ENCODE results near the gene PRLR.

PRLR gene

GRCh38 chr5:35182910-35183535, 47.3 kb downstream of the PRLR start:
- peak; percentile 50 for TF ChIP-seq RAD21 (IDR thresholded peaks at IDR 0.05; ENCODE audit: low read depth)
- no peak for TF ChIP-seq EP300 (IDR thresholded peaks at IDR 0.05; ENCODE audit: borderline replicate concordance)

- no peak for TF ChIP-seq REST (IDR thresholded peaks at IDR 0.05; ENCODE audit: low read depth)
- no peak for TF ChIP-seq CEBPB (IDR thresholded peaks at IDR 0.05)
- TF ChIP-seq CREB1 (IDR thresholded peaks at IDR 0.05; ENCODE audit: low read depth): no peak
Measured at GRCh38 chr5:35182486-35182885, 47.8 kb downstream of the PRLR start.

GRCh38 chr5:35180046-35180445, 50.2 kb downstream of the PRLR start:
- TF ChIP-seq TCF12 (IDR thresholded peaks at IDR 0.05; ENCODE audit: low read depth) (no peak), ZBTB7A (IDR thresholded peaks at IDR 0.05; ENCODE audit: low read depth) (no peak), NFIC (IDR thresholded peaks at IDR 0.05) (no peak), EP300 (IDR thresholded peaks at IDR 0.05; ENCODE audit: borderline replicate concordance) (no peak), REST (IDR thresholded peaks at IDR 0.05; ENCODE audit: low read depth) (no peak), RAD21 (IDR thresholded peaks at IDR 0.05; ENCODE audit: low read depth) (no peak)

GRCh38 chr5:35177783-35178182, 52.5 kb downstream of the PRLR start:
- no peak for TF ChIP-seq TAF1 (IDR thresholded peaks at IDR 0.05; ENCODE audit: low read depth)
- no peak for TF ChIP-seq NFIC (IDR thresholded peaks at IDR 0.05)
- no peak for TF ChIP-seq REST (IDR thresholded peaks at IDR 0.05; ENCODE audit: low read depth)
- TF ChIP-seq FOXM1 (IDR thresholded peaks at IDR 0.05; ENCODE audit: borderline replicate concordance, low read depth): no peak
- no peak for TF ChIP-seq MAX (IDR thresholded peaks at IDR 0.05)
- no peak for TF ChIP-seq EGR1 (IDR thresholded peaks at IDR 0.05)
- TF ChIP-seq YY1 (IDR thresholded peaks at IDR 0.05; ENCODE audit: low read depth): no peak
- TF ChIP-seq TEAD4 (IDR thresholded peaks at IDR 0.05): no peak
- no peak for TF ChIP-seq EP300 (IDR thresholded peaks at IDR 0.05; ENCODE audit: borderline replicate concordance)
- TF ChIP-seq ZBTB7A (IDR thresholded peaks at IDR 0.05; ENCODE audit: low read depth): no peak
- no peak for TF ChIP-seq RAD21 (IDR thresholded peaks at IDR 0.05; ENCODE audit: low read depth)
- no peak for TF ChIP-seq TCF12 (IDR thresholded peaks at IDR 0.05; ENCODE audit: low read depth)
- TF ChIP-seq USF1 (IDR thresholded peaks at IDR 0.05): no peak
- no peak for TF ChIP-seq CEBPB (IDR thresholded peaks at IDR 0.05)
- TF ChIP-seq CREB1 (IDR thresholded peaks at IDR 0.05; ENCODE audit: low read depth): no peak

- TF ChIP-seq NFIC (IDR thresholded peaks at IDR 0.05): no peak
- no peak for TF ChIP-seq EGR1 (IDR thresholded peaks at IDR 0.05)
- TF ChIP-seq EP300 (IDR thresholded peaks at IDR 0.05; ENCODE audit: borderline replicate concordance): no peak
- no peak for TF ChIP-seq CEBPB (IDR thresholded peaks at IDR 0.05)
- no peak for TF ChIP-seq ZBTB7A (IDR thresholded peaks at IDR 0.05; ENCODE audit: low read depth)
- TF ChIP-seq CREB1 (IDR thresholded peaks at IDR 0.05; ENCODE audit: low read depth): no peak
- no peak for TF ChIP-seq REST (IDR thresholded peaks at IDR 0.05; ENCODE audit: low read depth)
- TF ChIP-seq FOXM1 (IDR thresholded peaks at IDR 0.05; ENCODE audit: borderline replicate concordance, low read depth): no peak
- TF ChIP-seq RAD21 (IDR thresholded peaks at IDR 0.05; ENCODE audit: low read depth): no peak
- TF ChIP-seq USF1 (IDR thresholded peaks at IDR 0.05): no peak
- TF ChIP-seq MAX (IDR thresholded peaks at IDR 0.05): no peak
- no peak for TF ChIP-seq TAF1 (IDR thresholded peaks at IDR 0.05; ENCODE audit: low read depth)
- no peak for TF ChIP-seq YY1 (IDR thresholded peaks at IDR 0.05; ENCODE audit: low read depth)
- TF ChIP-seq TCF12 (IDR thresholded peaks at IDR 0.05; ENCODE audit: low read depth): no peak
- no peak for TF ChIP-seq TEAD4 (IDR thresholded peaks at IDR 0.05)
Measured at GRCh38 chr5:35172533-35172932, 57.8 kb downstream of the PRLR start.

Data from Ishikawa (cell line).